Chondrocyte (in vitro differentiated cells): ENCODE measurements around the gene TGM4. TPM values are rescaled to one million over a fixed set of nuclear protein-coding genes. Genes with fewer than 3 reads are reported as not detected.

ENCODE experiments used
- DNase-seq: peaks from one replicate; pipeline ENCODE4 v3.0.0; 2021; ENCODE audit warnings: mixed read lengths, low spot score
- H3K27ac Mint-ChIP-seq: one replicate; pipeline ENCODE4 v1.8.0; 2021; ENCODE audit warnings: mild to moderate bottlenecking, moderate library complexity, mixed read lengths; ENCODE audit not compliant: unreplicated experiment
- H3K27me3 Mint-ChIP-seq: 2 replicates; pipeline ENCODE4 v1.8.0; 2021; ENCODE audit warnings: low read depth, mixed read lengths
- H3K36me3 Mint-ChIP-seq: 2 replicates; pipeline ENCODE4 v1.8.0; 2021; ENCODE audit warnings: low read depth, mixed read lengths
- H3K4me1 Mint-ChIP-seq: 2 replicates; pipeline ENCODE4 v1.8.0; 2021; ENCODE audit warnings: low read depth, mild to moderate bottlenecking, mixed read lengths
- H3K4me3 Mint-ChIP-seq: one replicate; pipeline ENCODE4 v1.8.0; 2021; ENCODE audit warnings: mild to moderate bottlenecking, moderate library complexity, mixed read lengths; ENCODE audit not compliant: unreplicated experiment
- H3K9me3 Mint-ChIP-seq: 2 replicates; pipeline ENCODE4 v1.8.0; 2021; ENCODE audit warnings: low read depth, mixed read lengths
- CTCF ChIP-seq: fragments of 200-600 bp; sonication (generic); IDR thresholded peaks from 2 replicates; pipeline ENCODE4 v1.5.0; 2021; ENCODE audit warnings: antibody characterized with exemption, mild to moderate bottlenecking, moderate library complexity
- total RNA-seq: library from RNA; stranded (reverse); gene quantifications from 3 replicates; pipeline ENCODE4 v1.2.1, GENCODE V29; 2021

Gene TGM4
- total RNA-seq, 1 donor from 2014 or later, result 0.27 TPM

- Mint-ChIP-seq H3K4me3 (no peak overlapping the region), H3K27me3 (no peaks in the 10 kb centered on the region), H3K36me3 (peaks cover 2% of the 10 kb centered on the region), H3K9me3 (no peaks in the 10 kb centered on the region), H3K27ac (no peak overlapping the region), H3K4me1 (no peaks in the 10 kb centered on the region)
- no peak for DNase-seq
- TF ChIP-seq CTCF, result no peak
Observed at GRCh38 chr3:44957986-44958385, 83.6 kb downstream of the TGM4 start.

- no peaks in the 10 kb centered on the region for H3K9me3 Mint-ChIP-seq
- H3K27me3 Mint-ChIP-seq, result no peaks in the 10 kb centered on the region
Observed at GRCh38 chr3:44958386-44958785, 84.0 kb downstream of the TGM4 start.

GRCh38 chr3:44960387-44961026 lies 86.1 kb downstream of the TGM4 start:
- Mint-ChIP-seq H3K4me1 (peaks cover 3% of the 10 kb centered on the region), H3K36me3 (peaks cover 2% of the 10 kb centered on the region), H3K27ac (no peak overlapping the region), H3K9me3 (no peaks in the 10 kb centered on the region), H3K27me3 (no peaks in the 10 kb centered on the region), H3K4me3 (no peak overlapping the region)
- DNase-seq, result no peak
- no peak for TF ChIP-seq CTCF

More at GRCh38 chr3:44958386-44958785, 84.0 kb downstream of the TGM4 start:
- DNase-seq, result no peak
- peaks cover 2% of the 10 kb centered on the region for H3K36me3 Mint-ChIP-seq
- H3K27ac Mint-ChIP-seq, result no peak overlapping the region
- TF ChIP-seq CTCF, result no peak
- no peak overlapping the region for H3K4me3 Mint-ChIP-seq
- no peaks in the 10 kb centered on the region for H3K4me1 Mint-ChIP-seq

- Mint-ChIP-seq H3K9me3 (no peaks in the 10 kb centered on the region), H3K36me3 (peaks cover 2% of the 10 kb centered on the region), H3K27ac (no peak overlapping the region), H3K4me3 (no peak overlapping the region), H3K4me1 (peaks cover 3% of the 10 kb centered on the region), H3K27me3 (no peaks in the 10 kb centered on the region)
- TF ChIP-seq CTCF, result no peak
- no peak for DNase-seq
Observed at GRCh38 chr3:44961888-44962287, 87.5 kb downstream of the TGM4 start.

GRCh38 chr3:44962621-44963393 lies 88.4 kb downstream of the TGM4 start:
- H3K36me3 Mint-ChIP-seq, result no peaks in the 10 kb centered on the region
- no peak overlapping the region for H3K27ac Mint-ChIP-seq
- no peaks in the 10 kb centered on the region for H3K9me3 Mint-ChIP-seq
- no peak for TF ChIP-seq CTCF
- peaks cover 3% of the 10 kb centered on the region for H3K4me1 Mint-ChIP-seq
- H3K4me3 Mint-ChIP-seq, result no peak overlapping the region
- no peaks in the 10 kb centered on the region for H3K27me3 Mint-ChIP-seq
- no peak for DNase-seq
